CD4-positive, alpha-beta T cell treated with Interleukin-21 for 1 hour (primary cell): Measurements from ENCODE around the gene MAPK1IP1L.

ENCODE experiments used
- DNase-seq: peaks from one replicate; pipeline ENCODE4 v3.0.0-alpha.2; 2020

Gene MAPK1IP1L

DNA sequence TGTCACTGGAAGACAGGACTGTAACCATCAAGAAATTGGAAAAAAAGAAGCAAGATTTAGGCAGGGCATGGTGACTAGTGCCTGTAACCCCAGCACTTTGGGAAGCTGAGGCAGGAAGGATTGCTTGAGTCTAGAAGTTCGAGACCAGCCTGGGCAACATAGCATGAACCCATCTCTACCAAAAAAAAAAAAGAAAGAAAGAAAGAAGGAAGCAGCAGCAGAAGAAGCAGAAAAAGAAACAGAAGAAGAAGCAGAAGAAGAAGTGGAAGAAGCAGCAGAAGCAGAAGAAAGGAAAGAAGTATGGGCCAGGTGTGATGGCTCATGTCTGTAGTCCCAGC lies 47.1 kb downstream of the MAPK1IP1L start:
- no peak for DNase-seq

DNA sequence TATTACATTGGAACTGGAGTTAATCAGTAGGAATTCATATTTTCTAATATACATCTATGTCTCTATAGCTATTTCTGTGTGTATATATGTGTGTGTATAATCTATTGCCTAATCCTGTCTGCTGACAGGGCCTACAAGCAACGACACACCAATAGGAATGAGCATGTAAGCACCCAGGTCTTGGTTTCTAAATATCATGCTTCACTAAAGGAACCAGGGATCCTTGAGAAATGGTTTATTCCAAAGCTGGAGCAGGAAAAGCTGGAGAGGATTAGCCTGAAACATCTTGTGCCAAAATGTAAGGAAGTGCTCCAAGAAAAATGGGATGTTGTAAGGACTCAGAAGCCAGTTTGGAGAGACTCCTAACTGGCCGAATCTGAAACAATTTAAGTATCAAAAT lies 48.3 kb downstream of the MAPK1IP1L start:
- no peak for DNase-seq

DNA sequence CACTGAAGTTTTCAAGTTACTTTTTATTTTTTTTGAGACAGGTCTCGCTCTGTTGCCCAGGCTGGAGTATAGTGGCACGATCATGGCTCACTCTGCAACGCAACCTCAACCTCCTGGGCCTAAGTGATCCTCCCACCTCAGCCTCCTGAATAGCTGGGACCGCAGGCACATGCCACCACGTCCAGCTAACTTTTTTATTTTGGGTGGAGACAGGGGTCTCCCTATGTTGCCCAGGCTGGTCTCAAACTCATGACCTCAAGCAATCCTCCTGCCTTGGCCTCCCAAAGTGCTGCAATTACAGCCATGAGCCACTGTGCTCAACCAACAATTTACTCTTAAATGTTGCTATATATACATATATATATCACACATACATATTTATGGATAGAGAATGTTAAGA lies 50.3 kb downstream of the MAPK1IP1L start:
- DNase-seq = no peak

DNA sequence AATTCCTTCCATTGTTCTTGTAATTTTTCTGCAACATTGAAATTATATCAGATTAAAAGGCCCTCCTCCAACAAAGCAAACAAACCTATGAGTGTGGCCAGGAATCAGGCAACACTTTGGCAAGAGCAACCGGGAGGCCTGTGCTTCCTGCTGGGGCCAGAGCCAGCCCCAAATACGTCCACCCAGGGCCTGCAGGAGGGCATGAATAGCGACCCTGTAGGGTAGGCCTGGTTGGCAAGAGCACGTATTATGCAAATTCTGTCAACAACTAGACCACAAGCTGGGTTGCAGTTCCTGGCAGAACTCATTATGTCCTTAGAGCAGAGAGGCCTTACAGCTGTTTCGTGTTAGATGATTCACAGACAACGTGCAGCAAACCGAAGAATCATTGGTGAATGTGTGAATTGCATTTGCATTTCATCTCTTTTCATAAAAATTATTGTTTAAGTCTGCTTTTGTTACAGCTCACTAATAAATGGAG lies 50.7 kb downstream of the MAPK1IP1L start:
- DNase-seq = peak; percentile 71

DNA sequence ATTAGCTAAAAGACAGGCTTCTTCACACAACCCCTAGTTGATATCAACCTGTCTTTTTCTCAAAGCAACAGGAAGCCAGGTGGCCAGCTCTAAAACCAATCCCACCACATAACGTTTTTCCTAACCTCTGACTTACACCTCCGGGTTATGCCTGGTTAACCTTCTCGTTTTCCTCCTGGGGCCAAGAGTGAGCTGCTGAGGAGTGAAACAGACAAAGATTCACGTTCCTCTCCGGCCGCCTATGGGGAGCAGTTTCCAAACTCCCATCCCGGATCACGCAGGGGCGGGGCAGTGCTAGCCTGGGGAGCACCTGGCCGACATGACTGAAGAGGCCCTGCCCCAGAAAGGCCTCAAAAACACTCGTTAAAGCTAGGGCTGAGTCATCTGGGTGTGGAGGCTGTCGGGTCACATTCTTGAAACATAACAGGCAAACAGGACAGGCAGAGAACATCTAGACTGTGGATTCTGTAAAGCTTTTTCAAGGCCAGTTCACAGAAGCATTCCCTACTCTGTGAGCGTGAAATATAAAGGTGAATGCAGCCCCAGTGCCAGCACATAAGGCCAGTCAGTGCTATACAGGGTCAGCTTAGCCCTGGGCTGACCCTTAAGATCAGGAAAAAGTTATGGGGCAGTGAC lies 51.7 kb downstream of the MAPK1IP1L start:
- peak; percentile 68 for DNase-seq

DNA sequence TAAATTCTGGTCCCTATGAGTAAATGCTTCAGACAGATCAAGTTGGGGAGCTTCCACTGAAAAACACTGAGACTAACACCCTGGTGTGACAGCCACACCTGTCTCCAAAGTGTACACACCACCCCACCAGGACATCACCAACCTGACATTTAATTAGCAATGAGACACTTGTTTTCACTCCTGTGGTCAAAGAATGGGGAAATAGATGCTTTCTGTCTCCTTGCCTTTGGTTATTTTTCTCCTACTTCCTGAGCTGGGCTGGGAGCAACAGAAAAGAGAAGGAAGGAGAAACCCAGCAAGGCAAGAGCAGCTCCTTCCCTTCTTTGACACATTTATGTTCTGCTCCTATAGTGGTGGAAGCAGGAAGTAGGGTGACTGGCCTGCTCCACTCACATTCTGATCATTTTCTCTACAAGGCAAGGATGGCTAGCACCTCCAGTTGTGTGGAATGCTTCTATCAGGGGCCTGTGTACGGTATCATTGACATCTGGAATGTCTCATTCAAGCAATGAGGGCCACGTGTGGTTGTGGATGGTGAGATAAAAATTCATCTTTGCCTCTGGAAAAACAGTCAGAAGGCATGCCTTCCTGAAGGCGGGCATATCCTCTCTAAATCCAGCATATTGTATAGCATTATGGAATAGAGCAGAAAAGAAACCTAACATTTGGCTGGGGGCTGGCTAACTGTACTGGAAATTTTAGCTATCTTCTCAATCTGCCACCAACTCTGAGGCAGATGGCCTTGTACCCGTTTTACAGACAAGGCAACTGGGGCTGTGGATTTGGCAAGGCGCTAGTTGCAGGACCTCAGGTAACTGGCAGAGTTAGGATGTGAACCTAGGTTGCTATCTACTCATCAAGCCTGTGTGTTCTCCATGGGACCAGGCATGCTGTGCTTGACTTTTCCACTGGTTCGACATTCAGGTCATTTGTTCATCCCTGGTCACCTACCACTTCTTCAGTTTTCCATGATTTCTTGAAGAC lies 52.8 kb downstream of the MAPK1IP1L start:
- no peak for DNase-seq

DNA sequence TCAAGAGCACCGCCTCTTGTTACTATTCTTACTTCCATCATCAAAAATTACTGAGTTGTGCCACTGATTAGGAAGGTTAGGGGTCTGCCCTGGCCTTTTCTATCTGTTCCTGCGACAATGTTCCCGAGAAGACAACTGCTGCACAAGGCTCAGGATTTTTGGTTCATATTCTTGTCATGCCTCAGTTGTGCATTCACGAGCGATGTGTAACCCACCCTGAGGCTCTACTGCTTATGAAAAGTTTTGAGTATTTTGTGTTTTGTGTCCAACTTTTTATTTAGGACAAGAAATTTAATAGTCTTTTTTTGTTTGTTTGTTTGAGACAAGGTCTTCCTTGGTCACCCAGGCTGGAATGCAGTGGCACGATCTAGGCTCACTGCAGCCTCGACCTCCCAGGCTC lies 54.5 kb downstream of the MAPK1IP1L start:
- DNase-seq = no peak

DNA sequence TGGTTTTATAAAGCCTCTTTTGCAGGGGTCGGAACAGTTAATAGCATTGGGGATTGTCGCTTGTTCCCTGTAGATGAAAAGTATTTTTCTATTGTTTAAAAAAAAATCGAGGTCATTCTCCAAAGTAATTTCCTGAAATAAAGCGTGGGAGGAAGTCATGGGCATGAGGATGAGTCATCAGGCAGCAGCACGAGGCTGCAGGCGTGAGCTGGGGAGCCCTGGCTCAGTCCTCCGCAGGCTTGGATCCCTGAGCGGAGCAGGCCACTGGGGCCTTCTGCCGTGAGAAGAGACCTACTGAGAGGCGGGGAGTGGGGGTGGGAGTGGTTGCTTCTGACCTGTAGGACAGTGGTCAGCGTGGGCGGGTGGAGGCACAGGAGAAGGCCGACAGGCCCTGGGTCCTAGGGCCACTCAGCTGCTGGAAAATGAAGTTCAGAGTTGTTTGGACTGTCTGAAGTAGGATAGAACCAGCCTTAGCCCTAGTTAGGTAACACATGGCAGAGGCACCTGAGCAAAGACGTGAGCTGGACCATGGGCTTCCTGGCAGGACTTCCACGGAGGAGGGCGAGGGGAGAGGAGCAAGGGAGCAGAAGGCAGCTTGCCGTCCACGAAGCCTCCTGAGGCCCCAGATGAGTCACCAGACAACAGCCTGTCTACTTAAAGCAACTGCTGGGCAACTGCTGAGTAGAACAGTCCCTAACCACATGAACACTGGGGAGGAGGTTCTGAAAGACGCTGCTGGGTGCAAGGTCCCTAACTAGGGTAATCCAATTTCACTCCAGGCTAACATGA lies 56.5 kb downstream of the MAPK1IP1L start:
- DNase-seq = peak; percentile 46

DNA sequence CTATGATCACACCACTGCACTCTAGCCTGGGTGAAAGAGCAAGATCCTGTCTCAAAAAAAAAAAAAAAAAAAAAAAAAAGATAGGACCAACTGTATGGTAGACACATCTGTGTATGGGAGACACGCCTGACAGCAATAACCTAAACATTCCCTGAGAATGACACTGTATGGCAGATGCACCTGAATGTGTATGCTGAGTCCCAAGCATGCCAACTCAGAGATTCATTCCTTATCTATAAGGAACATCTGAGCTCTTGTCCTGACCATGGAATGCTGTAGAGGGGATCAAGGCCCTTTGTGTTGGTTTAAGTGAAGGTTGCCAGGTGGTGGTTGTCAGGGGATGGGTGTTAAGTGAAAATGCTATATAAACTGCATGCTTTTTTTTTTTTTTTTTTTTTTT lies 58.4 kb downstream of the MAPK1IP1L start:
- no peak for DNase-seq

DNA sequence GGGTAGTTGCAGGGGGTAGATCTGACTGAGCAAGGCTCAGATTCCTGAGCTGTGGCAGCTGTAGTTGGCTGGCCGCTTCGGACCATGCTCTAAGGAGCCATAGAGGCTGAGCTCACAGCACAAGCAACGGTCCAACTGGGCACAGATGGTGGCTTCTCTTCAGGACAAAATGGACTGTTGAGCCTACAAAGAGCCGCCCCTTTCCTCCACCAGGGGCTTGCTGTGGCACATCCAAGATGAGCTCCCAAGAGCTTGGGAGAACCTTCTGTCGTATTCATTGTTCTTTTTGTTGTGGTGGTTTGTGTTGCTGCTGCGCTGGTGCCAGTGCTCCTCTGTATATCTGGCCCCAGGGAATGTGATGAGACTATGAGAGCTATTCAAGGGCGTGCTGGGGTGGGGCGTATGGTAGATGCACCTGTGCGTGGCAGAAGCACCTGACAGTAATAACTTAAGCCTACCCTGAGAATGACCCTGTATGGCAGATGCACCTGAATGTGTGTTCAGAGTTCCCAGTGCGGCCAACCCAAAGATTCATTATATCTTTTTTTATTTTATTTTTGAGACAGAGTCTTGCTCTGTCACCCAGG lies 59.8 kb downstream of the MAPK1IP1L start:
- DNase-seq = no peak

DNA sequence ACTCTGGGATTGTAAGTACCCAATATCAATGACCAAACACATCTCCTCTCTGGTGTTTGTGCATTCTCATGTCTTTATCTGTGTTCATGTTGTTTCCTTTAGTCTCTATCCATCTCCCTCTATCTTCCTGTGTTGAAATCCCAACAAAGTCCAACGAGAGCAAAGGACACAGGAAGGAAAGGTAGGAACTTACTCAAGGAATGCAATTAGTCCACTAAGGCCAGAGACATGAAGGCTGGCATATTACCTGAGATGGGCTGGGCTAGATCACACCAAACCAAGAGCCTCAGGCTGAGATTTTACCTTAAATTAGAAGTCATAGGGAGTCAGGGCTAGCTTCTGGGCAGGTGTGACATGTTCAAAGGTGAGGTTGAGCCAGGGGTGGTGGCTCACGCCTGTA lies 63.3 kb downstream of the MAPK1IP1L start:
- no peak for DNase-seq

DNA sequence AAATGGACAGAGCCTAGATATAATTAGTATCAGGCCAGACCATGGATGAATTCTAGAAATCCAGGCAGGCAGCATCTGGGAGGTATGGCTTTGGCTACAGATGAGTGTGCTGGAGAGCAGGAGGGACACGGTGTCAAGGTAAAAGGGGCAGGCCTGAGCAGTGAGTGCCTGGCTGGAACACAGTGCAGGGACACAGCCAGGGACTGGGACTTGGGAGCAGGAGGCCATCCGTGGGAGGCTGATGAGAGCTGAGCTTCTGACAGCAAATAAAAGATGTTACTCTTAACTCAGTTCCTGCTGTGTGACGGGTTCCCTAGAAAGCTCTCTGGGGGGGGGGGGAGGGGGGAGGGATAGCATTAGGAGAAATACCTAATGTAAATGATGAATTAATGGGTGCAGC lies 64.0 kb downstream of the MAPK1IP1L start:
- no peak for DNase-seq

DNA sequence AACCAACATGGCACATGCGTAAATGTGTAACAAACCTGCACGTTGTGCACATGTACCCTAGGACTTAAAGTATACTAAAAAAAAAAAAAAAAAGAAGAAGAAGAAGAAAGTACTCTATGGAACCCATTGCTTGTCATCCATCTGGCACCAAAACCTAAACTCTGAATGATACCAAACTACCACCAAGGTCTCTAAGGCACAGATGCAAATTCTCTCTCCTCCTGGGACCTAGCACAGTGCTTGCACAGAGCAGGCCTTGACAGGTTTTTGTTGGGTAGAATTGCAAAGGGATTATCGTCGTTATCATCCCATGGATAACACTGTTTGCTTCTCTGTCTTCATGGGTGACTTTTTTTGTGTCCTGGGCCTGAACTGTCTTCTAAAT lies 64.4 kb downstream of the MAPK1IP1L start:
- DNase-seq = no peak

DNA sequence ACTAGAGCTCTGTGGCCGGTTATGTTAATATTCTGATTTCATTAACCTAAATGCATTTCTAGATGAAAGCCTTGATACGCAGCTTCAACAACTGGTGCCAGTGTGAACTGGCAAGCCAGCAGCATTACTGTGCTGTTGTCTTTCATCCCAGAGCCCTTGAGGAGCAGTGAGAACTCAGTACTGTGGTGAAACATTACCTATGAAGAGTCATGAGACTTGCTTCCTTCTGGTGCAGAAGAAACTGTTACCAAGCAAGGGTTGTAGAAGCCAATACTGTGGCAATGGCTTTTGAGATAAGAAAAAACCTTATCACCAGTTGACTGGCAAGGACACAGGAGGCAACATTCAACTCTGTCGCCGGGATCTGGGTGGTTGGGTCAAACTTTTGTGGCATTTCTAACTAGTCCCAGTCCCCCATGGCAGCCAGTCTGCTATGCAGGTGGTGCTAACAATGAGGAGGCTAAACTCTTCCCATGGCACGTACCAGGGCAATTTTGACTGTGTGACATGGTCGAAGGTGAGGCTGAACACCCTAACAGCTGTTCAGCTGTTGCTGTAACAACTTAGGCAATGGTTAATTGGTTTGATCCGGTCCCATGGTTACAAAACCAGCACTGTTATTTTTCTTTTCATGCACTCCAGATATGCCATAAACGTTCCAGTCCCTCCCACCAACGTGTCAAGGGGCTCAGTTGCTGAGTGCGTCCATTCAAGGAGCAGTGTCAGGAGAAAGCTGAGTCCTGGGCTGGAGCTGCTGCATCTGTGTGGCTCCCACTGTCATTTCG lies 65.0 kb downstream of the MAPK1IP1L start:
- no peak for DNase-seq

DNA sequence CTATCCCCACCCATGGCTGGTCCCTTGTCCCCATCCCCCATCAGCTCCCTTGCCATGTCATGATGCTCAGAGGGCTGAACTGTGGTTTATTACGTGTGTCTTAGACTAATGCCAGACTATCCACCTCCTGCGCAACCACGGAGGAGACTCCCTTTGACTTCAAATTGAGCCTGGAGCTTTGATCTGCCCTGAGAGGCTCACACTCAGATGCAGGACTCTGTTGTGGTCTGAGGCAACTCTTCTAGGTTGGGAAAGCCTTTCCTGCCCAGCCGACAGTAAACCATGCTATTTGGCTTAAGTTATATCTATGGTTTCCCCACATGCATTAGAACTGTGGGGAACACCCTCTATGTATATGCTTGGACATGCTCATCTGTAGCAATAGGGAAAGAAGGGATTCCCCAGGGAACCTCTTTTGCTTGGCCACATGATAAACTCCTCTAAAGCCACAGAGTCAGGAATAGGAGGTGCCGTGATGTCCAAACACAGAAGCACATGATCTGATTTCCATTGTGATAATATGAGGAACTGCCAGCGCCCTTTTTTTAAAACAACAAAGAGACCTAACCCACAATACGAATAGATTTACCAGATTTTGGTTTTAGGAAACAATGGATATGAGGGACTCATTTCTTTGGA lies 66.5 kb downstream of the MAPK1IP1L start:
- no peak for DNase-seq

DNA sequence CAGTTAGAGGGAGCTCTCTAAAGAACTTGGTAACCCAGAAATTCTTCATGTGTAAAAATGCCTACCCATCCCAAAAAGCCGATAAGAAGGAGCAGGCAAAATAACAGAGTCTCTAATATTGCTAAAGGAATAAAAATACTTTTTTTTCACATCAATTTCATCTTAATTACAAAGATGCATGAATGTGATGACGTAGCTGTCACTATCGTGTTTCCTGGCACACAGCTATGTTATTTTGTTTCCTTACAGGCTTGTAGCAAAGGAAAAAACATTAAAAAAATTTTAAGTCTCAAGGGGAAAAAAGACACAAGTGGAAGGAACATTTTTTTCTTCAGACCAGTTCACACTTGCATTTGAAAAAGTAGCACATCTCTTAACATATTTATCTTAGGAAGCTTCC lies 67.3 kb downstream of the MAPK1IP1L start:
- DNase-seq = no peak
